SU-DHL-6 (cell line): ENCODE measurements around the gene SLC9A9.

Experiments used
- H2AFZ ChIP-seq: fragments of 200-600 bp; sonication (generic); 2 replicates; pipeline ENCODE4 v1.6.1; 2014; ENCODE audit warnings: low read depth, mild to moderate bottlenecking, moderate library complexity, mixed read lengths, antibody characterized with exemption, low read length; ENCODE audit not compliant: severe bottlenecking
- H3F3A ChIP-seq: fragments of 200-600 bp; shearing (Covaris generic); 2 replicates; pipeline ENCODE4 v1.6.0; 2016; ENCODE audit warnings: antibody characterized with exemption, mild to moderate bottlenecking; ENCODE audit not compliant: insufficient read depth
- H3K27ac ChIP-seq: fragments of 200-600 bp; sonication (generic); 2 replicates; pipeline ENCODE4 v1.5.1; 2016; ENCODE audit warnings: low read depth, mild to moderate bottlenecking, low read length, moderate library complexity, mixed read lengths
- H3K27me3 ChIP-seq: fragments of 200-600 bp; sonication (generic), shearing (Covaris generic); 2 replicates; pipeline ENCODE4 v1.6.0; 2014; ENCODE audit warnings: mild to moderate bottlenecking, low read length
- H3K36me3 ChIP-seq: fragments of 200-600 bp; sonication (generic); 2 replicates; pipeline ENCODE4 v1.6.1; 2014; ENCODE audit warnings: mild to moderate bottlenecking, low read length, mixed read lengths
- H3K4me2 ChIP-seq: fragments of 300-600, 200-600 bp; shearing (Covaris generic), sonication (generic); 2 replicates; pipeline ENCODE4 v1.6.0; 2014; ENCODE audit warnings: low read length, low read depth, mild to moderate bottlenecking; ENCODE audit not compliant: poor library complexity, severe bottlenecking
- H3K4me3 ChIP-seq: fragments of 200-600 bp; sonication (generic); 2 replicates; pipeline ENCODE4 v1.5.1; 2014; ENCODE audit warnings: antibody characterized with exemption, low read length, mild to moderate bottlenecking, mixed read lengths; ENCODE audit not compliant: insufficient read depth, poor library complexity, severe bottlenecking
- H3K79me2 ChIP-seq: fragments of 200-600 bp; sonication (generic); 2 replicates; pipeline ENCODE4 v1.6.1; 2014; ENCODE audit warnings: mild to moderate bottlenecking, low read length, moderate library complexity; ENCODE audit not compliant: insufficient read depth
- H3K9ac ChIP-seq: fragments of 200-600 bp; sonication (generic); 2 replicates; pipeline ENCODE4 v1.7.0; 2014; ENCODE audit warnings: mild to moderate bottlenecking, low read length
- H3K9me2 ChIP-seq: fragments of 200-600 bp; sonication (generic); replicated peaks from 2 replicates; pipeline ENCODE4 v1.6.1; 2014; ENCODE audit warnings: low read length; ENCODE audit not compliant: insufficient read depth
- H3K9me3 ChIP-seq: fragments of 200-600 bp; sonication (generic); 2 replicates; pipeline ENCODE4 v1.6.1; 2014; ENCODE audit warnings: low read length, mixed read lengths; ENCODE audit not compliant: insufficient read depth
- H4K20me1 ChIP-seq: fragments of 200-600 bp; sonication (generic); 2 replicates; pipeline ENCODE4 v1.6.1; 2014; ENCODE audit warnings: low read depth, mild to moderate bottlenecking, antibody characterized with exemption, low read length, moderate library complexity, mixed read lengths
- CTCF ChIP-seq: fragments of 200-600 bp; sonication (generic); IDR thresholded peaks from one replicate; pipeline ENCODE4 v1.5.1; 2017; ENCODE audit warnings: antibody characterized with exemption, mild to moderate bottlenecking, low read length, moderate library complexity; ENCODE audit not compliant: insufficient read depth, poor library complexity, severe bottlenecking
- EZH2phosphoT487 ChIP-seq: fragments of 200-600 bp; sonication (generic), shearing (Covaris generic); conservative IDR thresholded peaks from 2 replicates; pipeline ENCODE4 v1.6.1; 2018; ENCODE audit warnings: mild to moderate bottlenecking, antibody characterized with exemption, low read length, moderate library complexity, mixed read lengths

SLC9A9 gene

DNA sequence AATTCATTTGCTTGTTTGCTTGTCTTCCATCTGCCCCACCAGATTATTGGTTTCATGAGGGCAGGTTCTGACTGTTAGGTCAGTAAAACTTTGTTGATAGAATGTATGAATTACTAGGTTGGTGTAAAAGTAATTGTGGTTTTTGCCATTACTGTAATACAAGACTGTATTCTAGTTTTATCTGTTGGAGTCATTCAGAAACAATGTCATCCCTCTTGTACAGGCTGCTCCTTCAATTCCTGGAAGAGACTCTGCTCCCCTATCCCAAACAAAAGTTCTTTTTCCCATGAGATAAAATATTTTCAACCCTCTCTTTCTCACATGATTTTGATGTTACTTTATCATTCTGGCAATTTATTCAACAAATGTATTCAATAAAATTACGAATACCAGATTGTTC is 613.7 kb downstream of the SLC9A9 start:
- H3K4me3 ChIP-seq, result no peak overlapping the region
- H3K36me3 ChIP-seq, result no peaks in the 10 kb centered on the region
- H3K27ac ChIP-seq, result no peak overlapping the region
- no peaks in the 10 kb centered on the region for H3K9me3 ChIP-seq
- TF ChIP-seq CTCF, result no peak
- no peak for TF ChIP-seq EZH2phosphoT487
- no peaks in the 10 kb centered on the region for H3K27me3 ChIP-seq
- no peak overlapping the region for H2AFZ ChIP-seq
- no peak overlapping the region for H3K9ac ChIP-seq
- H4K20me1 ChIP-seq, result no peaks in the 10 kb centered on the region
- no peaks in the 10 kb centered on the region for H3K9me2 ChIP-seq
- no peaks in the 10 kb centered on the region for H3K79me2 ChIP-seq
- H3F3A ChIP-seq, result no peaks in the 10 kb centered on the region
- H3K4me2 ChIP-seq, result no peak overlapping the region

GRCh38 chr3:143232981-143233380 is 615.3 kb downstream of the SLC9A9 start:
- TF ChIP-seq EZH2phosphoT487, result no peak
- no peak for TF ChIP-seq CTCF
- Histone ChIP-seq H3K9ac (no peak overlapping the region), H3K9me3 (no peaks in the 10 kb centered on the region), H3K4me3 (no peak overlapping the region), H2AFZ (no peak overlapping the region), H3F3A (no peaks in the 10 kb centered on the region), H3K36me3 (no peaks in the 10 kb centered on the region), H3K9me2 (no peaks in the 10 kb centered on the region), H3K27ac (no peak overlapping the region), H3K4me2 (no peak overlapping the region), H4K20me1 (no peaks in the 10 kb centered on the region), H3K79me2 (no peaks in the 10 kb centered on the region), H3K27me3 (no peaks in the 10 kb centered on the region)

GRCh38 chr3:143228405-143228804 is 619.9 kb downstream of the SLC9A9 start:
- Histone ChIP-seq H3K4me3 (no peak overlapping the region), H3K9ac (no peak overlapping the region), H3K27me3 (no peaks in the 10 kb centered on the region), H3F3A (no peaks in the 10 kb centered on the region), H3K9me3 (no peaks in the 10 kb centered on the region), H3K79me2 (no peaks in the 10 kb centered on the region), H3K27ac (no peak overlapping the region), H2AFZ (no peak overlapping the region), H3K9me2 (no peaks in the 10 kb centered on the region), H4K20me1 (no peaks in the 10 kb centered on the region), H3K36me3 (no peaks in the 10 kb centered on the region), H3K4me2 (no peak overlapping the region)
- TF ChIP-seq CTCF (no peak), EZH2phosphoT487 (no peak)
